ENCODE results near the gene KIF5C. TPM values are rescaled to one million over a fixed set of nuclear protein-coding genes. Genes with fewer than 3 reads are reported as not detected.

KIF5C gene
- polyA plus RNA-seq, 1 donor (not counting 4 experiments of a cell fraction or from before 2014, with no cell fraction given), result 0.03 TPM

GRCh38 chr2:148903294-148903693, 28.3 kb downstream of the KIF5C start:
- Histone ChIP-seq H3K9ac (ENCODE audit: control insufficient read depth, extremely low read depth, insufficient read depth, low read length) (no peak overlapping the region), H3K36me3 (ENCODE audit: control insufficient read depth in 2 of 2, extremely low read depth in 1 of 2, insufficient read depth in 2 of 2, low read length in 2 of 2) (no peaks in the 10 kb centered on the region), H2AFZ (ENCODE audit: control insufficient read depth, low read length) (no peak overlapping the region), H3K4me3 (ENCODE audit: control insufficient read depth in 2 of 3, extremely low read depth in 1 of 3, insufficient read depth in 2 of 3, low read depth in 1 of 3, low read length in 3 of 3) (no peak overlapping the region), H4K20me1 (ENCODE audit: control insufficient read depth, extremely low read depth, insufficient read depth, low read length) (no peaks in the 10 kb centered on the region), H3K4me2 (ENCODE audit: control insufficient read depth, extremely low read depth, insufficient read depth, low read depth, low read length) (no peak overlapping the region), H3K27ac (ENCODE audit: control insufficient read depth, insufficient read depth, low read length) (no peak overlapping the region), H3K79me2 (ENCODE audit: control insufficient read depth, insufficient read depth, low read length) (no peaks in the 10 kb centered on the region), H3K4me1 (ENCODE audit: control insufficient read depth, extremely low read depth, insufficient read depth, low read length) (no peaks in the 10 kb centered on the region), H3K9me1 (ENCODE audit: control insufficient read depth, extremely low read depth, insufficient read depth, low read length) (no peaks in the 10 kb centered on the region), H3K27me3 (ENCODE audit: control insufficient read depth, extremely low read depth, insufficient read depth, low read length) (no peaks in the 10 kb centered on the region), H3K9me3 (ENCODE audit: control insufficient read depth, low read depth, low read length) (no peaks in the 10 kb centered on the region)
- TF ChIP-seq EZH2 (IDR thresholded peaks at IDR 0.05; ENCODE audit: low read length) (no peak), CTCF (optimal IDR thresholded peaks at IDR 0.05 in 1 of 3, IDR thresholded peaks at IDR 0.05 in 1 of 3, conservative IDR thresholded peaks at IDR 0.05 in 1 of 3; ENCODE audit: extremely low read depth in 1 of 3, insufficient read depth in 2 of 3, low read length in 3 of 3) (no peak)
- dilution Hi-C loops (cut with MboI; ENCODE audit: extremely low pct_ligation_motif_present, low sequenced_read_pairs), result no loop called here
- DNase-seq (ENCODE audit: low read depth, low spot score), result no peak
- no peak for FAIRE-seq

GRCh38 chr2:148903979-148904378, 29.0 kb downstream of the KIF5C start:
- Histone ChIP-seq H3K4me2 (ENCODE audit: control insufficient read depth, extremely low read depth, insufficient read depth, low read depth, low read length) (no peak overlapping the region), H4K20me1 (ENCODE audit: control insufficient read depth, extremely low read depth, insufficient read depth, low read length) (no peaks in the 10 kb centered on the region), H3K9me3 (ENCODE audit: control insufficient read depth, low read depth, low read length) (no peaks in the 10 kb centered on the region), H3K27ac (ENCODE audit: control insufficient read depth, insufficient read depth, low read length) (no peak overlapping the region), H3K27me3 (ENCODE audit: control insufficient read depth, extremely low read depth, insufficient read depth, low read length) (no peaks in the 10 kb centered on the region), H3K4me3 (ENCODE audit: control insufficient read depth in 2 of 3, extremely low read depth in 1 of 3, insufficient read depth in 2 of 3, low read depth in 1 of 3, low read length in 3 of 3) (no peak overlapping the region), H3K79me2 (ENCODE audit: control insufficient read depth, insufficient read depth, low read length) (no peaks in the 10 kb centered on the region), H3K36me3 (ENCODE audit: control insufficient read depth in 2 of 2, extremely low read depth in 1 of 2, insufficient read depth in 2 of 2, low read length in 2 of 2) (no peaks in the 10 kb centered on the region), H3K4me1 (ENCODE audit: control insufficient read depth, extremely low read depth, insufficient read depth, low read length) (no peaks in the 10 kb centered on the region), H2AFZ (ENCODE audit: control insufficient read depth, low read length) (no peak overlapping the region), H3K9me1 (ENCODE audit: control insufficient read depth, extremely low read depth, insufficient read depth, low read length) (no peaks in the 10 kb centered on the region), H3K9ac (ENCODE audit: control insufficient read depth, extremely low read depth, insufficient read depth, low read length) (no peak overlapping the region)
- dilution Hi-C loops (cut with MboI; ENCODE audit: extremely low pct_ligation_motif_present, low sequenced_read_pairs), result no loop called here
- TF ChIP-seq CTCF (optimal IDR thresholded peaks at IDR 0.05 in 1 of 3, IDR thresholded peaks at IDR 0.05 in 1 of 3, conservative IDR thresholded peaks at IDR 0.05 in 1 of 3; ENCODE audit: extremely low read depth in 1 of 3, insufficient read depth in 2 of 3, low read length in 3 of 3) (no peak), EZH2 (IDR thresholded peaks at IDR 0.05; ENCODE audit: low read length) (no peak)
- no peak for DNase-seq (ENCODE audit: low read depth, low spot score)
- no peak for FAIRE-seq
